ENCODE results near the gene SCIN.
"Not testable (repeated sequence)": the region's sequence is repeated elsewhere in the genome, so short reads cannot be mapped to it uniquely, and the experiment has no call there.

SCIN gene

DNA sequence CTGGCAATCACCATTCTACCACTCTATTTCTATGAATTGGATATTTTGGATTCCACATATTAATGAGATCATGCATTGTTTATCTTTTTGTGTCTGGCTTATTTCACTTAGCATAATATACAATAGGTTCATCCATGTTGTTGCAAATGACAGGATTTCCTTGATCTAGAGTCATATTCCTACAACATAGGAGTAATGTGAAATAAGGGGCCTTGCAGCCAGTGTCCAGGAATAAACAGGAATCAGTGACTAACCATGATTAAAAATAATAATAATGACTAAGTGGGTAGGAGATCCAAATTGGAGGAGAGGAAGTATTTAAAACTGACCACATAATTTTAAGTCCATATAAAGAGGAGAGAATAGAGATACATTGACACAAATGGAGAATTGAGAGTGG is 49.9 kb downstream of the SCIN start:
- DNase-seq, result no peak

DNA sequence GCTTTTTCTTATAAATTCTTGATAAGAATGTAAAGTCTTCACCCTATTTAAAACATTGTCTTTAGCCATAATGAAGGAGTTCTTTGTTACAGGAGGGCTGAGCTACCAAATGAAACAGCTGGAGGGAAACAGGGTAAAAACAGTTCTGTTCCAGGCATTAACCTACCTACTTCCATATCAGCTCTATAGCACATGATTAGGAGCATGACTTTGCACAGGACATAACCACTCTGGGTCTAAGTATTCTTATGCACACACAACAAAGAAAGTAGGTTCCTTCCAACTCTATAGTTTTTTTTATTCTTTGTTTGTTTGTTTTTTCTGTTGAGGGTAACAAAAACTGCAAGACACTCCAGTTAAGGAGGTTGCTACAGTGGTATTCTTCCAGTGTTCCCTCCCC is 52.7 kb downstream of the SCIN start:
- DNase-seq, result no peak

DNA sequence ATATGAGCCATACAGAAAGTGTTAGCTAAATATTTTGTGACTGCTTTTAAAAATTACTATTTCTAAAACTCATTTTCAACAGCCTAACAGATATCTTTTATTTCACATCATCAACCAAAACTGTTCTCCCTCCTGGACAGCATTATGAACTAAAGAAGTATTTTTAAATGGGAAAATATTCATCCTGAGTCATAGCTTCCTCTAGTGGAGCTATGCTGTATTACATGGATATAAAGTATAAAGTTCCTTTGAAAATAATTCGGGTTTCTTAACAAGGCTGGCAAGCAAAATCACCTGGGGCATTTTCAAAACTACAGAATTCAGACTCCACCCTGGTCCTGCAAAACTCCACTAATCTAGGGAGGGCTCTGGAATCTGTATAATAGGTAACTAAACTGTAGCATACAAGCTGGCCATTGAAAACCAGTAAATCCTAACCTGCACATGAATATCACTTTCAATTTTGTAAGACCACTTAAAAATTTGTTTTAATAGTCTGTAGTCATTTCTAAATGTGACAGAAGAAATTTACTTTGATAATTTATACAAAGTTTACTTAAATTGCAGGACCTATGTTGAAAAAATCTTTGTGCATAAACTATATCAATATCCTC is 53.5 kb downstream of the SCIN start:
- DNase-seq, result peak; percentile 36

DNA sequence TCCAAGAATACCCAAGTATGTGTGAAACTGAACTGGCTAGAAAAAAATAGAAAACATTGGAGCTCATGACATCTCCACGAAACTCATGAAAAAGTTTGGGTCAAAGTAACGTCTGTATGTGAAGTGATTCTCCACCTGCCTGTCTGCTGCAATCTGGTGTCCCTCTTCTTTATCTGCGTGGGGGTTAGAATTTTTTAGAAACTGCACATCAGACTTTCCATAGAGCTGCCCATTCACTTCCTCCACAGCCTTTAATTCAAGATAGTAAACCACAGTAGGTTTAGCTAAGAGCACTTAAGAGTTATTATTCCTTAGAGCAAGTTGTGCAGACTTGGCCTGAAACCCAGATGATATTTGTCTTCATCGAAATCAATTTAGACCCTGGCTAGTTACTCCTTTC is 55.3 kb downstream of the SCIN start:
- peak; percentile 21 for DNase-seq

DNA sequence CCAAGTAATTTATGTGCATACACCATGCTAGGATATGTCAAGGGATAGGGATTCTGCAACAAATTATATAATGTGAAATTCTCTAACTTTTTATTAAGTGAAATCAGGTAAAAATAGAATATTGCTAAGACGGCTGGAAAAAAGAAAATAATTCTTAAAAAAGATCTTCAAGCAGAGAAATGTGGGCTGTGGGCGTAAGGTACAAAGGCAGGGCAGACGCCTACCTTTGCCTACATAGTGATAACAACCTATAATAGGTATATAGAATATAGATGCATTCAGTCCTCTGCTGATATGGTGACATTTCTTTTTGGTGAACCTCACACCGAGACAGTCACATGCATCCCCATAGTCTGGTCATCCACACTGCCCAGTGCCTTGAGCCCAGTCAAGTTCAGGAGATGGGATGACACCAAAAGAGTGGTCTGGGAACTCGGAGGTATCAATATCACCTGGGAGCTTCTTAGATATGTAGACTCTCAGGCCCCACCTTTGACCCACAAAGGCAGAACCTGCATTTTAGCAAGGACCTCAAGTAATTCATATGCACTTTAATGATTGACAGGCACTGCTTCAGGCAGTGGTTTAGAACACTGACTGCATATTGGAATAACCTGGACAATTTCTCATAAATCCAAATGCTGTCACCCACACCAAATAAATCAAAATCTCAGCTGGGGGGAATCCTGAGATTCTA is 59.4 kb downstream of the SCIN start:
- DNase-seq, result no peak

DNA sequence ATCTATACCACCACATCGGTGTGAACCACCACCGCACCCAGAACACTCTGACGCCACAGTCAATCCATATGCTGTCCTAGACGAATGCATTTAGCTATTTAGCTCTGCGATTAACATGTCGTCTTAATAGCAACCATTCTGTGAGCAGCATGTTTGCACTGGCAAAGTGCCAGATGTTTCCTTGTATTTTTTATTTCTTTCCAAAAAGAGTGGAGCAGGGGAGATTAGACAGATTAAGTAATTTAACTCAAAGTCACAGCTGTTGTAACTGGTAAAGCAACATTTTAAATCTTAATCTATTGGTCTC is 59.9 kb downstream of the SCIN start:
- no peak for DNase-seq

DNA sequence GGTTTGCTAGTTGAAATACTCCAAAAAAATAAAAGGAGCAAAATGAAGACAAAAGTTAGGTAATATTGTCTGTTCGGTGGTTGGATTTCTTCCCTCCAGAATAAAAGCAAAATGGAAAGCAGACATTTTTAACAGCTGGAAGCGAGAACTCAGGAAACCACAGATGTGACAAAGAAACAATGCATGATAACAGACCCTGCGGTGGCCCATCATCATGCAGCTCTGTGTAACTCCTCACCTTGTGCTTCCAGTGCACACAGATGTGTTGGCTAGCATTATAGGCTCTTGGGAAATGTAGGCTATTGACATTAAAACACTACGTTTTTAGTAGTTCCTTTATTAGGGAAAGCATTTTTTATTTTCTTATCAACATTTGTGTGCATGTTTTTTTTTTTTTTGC is 63.1 kb downstream of the SCIN start:
- peak; percentile 17 for DNase-seq

DNA sequence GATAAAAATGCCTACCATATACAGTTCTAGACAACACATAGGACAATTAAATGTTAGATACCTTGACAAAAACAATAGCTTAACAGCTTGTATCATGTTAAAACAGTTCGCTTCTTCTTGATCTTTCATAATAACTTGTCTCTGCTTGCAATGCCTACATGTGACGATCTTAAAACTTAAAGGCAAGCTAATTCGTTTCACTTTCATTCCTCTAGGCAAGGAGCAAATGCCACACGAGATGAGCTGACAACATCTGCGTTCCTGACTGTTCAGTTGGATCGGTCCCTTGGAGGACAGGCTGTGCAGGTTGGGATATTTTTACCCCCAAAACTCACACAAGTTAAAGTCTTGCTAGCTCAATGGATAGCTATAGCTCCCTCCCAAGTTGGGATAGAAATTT is 65.3 kb downstream of the SCIN start:
- DNase-seq, result peak; percentile 18

DNA sequence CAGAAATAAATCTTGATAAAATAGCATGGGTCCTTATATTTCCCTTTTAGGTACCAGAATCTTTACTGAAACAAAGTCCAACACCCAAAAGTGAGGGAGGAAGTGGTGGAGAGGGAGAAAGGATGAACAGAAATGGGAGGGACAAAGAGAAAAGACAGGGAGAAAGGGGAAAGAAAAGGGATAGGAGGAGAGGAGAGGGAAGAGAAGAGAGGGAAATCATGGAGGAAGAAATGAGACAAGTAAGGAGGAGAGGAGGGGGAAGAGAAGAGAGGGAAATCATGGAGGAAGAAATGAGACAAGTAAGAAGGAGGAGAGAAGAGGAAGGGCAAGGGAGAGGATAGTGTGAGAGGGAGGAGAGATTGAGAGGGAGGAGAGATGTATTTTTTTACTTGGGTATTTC is 66.8 kb downstream of the SCIN start:
- DNase-seq, result no peak

DNA sequence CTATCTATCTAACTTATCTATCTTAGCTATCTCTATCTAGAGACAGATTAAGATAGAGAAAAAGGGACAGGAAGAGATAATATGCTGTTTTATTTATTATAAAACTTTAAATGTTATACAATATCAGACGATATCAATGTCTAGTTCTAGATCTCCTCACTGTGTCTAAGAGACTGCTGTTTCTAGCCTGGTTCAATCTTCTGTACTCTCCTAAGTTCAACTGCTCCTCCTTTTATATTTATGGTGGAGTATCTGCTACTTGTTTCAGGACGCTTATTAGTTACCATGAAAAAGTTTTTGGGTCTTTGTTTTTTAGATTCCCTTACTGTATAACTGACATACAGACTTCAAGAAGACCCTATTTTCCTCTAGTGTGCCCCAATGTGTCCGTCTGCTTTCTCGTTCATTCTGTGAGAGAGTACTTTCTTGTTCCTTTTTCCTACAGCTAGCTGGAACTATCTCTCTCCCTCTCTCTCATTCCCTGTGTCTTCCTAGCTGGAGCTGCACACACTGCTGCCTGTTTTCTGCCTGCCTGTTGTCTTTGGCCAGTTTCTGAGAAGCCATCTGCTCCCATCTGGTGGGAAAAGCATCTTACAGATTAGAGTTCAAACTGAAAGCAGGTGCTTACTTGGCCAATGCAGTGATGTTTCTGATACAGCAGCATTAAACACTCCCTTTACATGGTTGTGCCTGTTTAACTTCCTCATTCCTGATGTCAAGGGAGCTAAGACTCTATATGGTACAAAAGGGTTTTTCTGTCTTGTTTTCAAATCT is 67.5 kb downstream of the SCIN start:
- DNase-seq, result peak; percentile 19

DNA sequence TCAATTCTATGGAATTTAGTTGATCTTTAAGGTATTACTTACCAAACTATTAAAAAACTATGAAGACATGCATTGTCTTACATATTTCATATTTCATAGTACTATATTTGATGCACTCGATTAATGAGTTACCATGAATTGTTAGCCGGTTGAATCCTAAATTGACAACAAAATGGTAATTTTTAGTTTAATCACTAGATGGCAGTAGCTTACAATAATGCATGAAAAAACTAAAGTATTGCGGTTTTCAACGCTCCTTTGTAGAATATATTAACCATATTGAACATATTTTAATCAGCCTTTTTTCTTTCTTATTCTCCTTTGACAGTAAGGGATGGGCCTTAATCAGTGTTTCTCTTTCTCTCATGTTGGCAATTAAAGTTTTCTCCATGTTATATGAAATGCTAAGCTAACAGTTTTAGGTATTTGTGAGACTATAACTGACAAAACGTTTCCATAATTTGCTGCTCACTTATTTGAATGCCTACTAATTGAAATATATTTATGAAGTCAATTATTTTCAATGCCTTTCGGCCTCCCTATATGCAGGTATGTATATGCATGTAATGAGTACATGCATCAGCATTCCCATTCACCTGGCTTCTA is 68.4 kb downstream of the SCIN start:
- peak; percentile 75 for DNase-seq

DNA sequence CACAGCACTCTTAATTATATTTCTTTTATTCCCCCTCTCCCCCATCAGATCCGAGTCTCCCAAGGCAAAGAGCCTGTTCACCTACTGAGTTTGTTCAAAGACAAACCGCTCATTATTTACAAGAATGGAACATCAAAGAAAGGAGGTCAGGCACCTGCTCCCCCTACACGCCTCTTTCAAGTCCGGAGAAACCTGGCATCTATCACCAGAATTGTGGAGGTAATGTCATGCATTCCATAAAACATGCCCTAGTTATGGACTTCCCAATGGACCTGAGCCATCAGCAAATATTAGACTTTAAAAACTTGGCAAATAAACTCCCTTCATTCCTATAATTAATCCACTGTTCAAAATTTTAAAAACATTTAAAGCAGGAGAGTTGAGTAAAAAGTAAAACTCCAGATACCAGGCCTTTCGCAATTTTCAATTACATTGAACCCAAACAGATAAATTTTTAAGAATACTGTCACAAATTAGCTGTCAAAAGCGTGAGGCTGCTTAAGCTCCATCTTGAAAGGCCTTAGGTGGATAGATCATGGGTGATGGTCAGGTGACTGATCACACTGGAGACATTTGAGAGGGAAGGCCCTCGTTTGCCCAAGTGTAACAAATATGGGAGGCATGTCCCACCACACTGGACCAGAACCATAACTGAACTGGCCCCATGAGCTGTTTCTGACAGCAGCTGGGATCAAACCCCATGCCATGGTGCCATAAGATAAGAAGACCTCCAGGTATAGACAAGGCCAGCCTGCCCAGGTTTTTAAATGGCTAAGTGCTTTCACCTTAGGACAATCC is 70.0 kb downstream of the SCIN start:
- DNase-seq, result no peak

DNA sequence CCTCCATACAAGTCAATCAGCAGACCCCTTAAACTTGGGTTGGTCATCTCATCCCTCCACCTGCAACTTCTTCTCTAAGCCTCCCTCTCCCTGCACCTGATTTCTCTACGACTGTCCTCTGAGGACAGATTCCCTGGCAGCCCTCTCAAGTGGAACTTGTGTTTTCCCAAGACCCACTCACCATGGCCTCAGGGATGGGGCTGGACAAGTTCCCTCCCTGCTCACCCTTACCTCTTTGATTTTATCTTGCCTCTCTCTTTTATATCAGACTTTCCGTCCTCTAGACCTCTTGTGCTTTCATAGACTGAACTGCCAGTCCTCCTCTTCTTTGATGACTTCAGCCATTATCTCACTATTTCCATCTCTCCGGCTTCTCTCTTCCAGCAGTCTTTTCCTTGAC is 70.7 kb downstream of the SCIN start:
- no peak for DNase-seq

DNA sequence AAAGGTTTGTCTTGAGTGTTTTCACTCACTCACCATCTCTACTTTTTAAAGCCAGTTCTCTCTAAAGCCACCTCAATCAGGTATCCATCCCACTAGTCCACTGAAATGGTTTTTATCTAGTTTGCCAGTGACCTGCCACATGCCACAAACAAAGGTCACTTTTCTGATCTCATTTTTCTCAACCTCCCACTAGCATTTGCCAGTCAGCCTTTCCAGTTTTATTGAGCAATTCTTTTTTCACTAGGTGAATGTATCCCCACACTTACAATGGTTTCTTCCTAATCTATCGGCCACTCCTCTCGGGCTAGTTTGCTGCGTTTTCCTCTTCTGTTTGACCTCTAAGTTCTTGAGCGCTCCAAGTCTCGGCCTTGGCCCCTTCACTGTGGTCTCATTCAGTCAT is 72.0 kb downstream of the SCIN start:
- DNase-seq, result no peak

DNA sequence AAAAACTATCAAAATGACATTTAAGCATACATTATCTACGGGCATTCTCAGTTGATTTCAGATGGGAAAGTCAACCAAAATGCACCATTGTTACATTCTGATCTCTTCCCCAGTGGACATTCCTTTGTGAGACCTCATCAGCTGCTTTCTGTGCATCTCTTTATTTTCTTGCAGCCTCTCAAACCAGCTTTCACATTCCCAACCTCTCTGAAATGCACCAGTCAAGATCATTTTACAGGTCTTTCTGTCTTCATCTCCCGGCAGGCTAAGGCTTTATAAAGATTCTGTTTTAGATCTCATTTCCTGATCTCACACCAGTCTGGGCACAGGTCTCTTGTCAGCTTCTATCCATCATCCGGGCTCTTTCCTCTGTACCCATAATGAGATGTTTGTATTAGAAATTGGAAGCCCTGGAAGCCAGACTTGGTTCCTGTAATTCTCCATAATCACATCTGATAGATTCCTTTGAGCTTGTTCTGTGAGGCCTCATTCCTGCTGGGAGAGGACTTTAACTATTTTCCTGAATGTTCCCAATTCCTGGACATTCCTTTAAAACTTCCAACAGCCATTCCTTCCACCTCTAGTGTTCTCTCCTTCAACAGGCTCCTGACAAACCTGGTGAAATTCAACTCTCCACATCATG is 72.6 kb downstream of the SCIN start:
- no peak for DNase-seq

DNA sequence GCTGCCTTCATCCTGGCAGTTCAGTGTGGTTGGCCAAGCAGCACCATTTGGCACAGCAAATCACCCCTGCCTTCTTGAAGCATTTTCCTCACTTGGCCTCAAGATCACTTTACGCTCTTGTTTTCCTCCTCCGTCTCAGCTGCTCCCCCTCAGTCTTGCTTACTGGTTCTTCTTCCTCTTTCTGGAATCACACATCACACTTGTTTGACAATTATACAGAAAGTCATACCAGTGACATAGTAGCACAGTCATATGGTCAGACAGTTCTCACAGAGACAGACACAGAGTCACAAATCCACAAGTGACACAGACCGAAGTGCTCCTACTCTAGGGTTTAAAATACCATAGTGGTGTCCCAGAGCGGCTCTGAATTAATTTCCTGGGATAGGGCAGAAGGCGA is 73.1 kb downstream of the SCIN start:
- no peak for DNase-seq

DNA sequence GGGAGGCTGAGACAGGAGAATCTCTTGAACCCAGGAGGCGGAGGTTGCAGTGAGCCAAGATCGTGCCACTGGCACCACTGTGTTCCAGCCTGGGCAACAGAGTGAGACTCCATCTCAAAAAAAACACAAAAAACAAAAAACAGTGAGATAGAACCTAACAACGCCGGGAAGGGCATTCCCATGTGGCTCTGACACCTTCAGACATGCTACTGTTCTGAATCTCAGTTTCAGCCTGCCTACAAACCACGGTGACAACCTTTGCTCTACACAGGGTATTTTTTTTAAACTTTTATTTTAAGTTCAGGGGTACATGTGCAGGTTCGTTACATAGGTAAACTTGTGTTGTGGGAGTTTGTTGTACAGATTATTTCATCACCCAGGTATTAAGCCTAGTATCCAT is 74.7 kb downstream of the SCIN start:
- not testable (repeated sequence) for DNase-seq

DNA sequence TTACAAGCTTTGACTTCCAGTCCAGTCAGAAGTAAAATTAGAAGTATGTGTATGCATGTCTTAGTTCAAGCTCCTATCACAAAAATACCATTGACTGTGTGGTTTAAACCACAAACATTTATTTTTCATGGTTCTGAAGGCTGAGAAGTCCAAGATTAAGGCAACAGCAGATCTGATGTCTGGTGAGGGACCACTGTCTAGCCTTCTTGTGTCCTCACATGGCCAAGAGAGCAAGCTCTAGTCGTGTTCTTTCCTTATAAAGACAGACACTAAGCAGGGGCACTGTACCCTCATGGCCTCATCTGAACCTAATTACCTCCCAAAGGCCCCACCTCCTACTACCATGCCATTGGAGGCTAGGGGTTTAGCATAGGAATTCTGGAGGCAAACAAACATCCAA is 75.6 kb downstream of the SCIN start:
- DNase-seq, result peak; percentile 35

DNA sequence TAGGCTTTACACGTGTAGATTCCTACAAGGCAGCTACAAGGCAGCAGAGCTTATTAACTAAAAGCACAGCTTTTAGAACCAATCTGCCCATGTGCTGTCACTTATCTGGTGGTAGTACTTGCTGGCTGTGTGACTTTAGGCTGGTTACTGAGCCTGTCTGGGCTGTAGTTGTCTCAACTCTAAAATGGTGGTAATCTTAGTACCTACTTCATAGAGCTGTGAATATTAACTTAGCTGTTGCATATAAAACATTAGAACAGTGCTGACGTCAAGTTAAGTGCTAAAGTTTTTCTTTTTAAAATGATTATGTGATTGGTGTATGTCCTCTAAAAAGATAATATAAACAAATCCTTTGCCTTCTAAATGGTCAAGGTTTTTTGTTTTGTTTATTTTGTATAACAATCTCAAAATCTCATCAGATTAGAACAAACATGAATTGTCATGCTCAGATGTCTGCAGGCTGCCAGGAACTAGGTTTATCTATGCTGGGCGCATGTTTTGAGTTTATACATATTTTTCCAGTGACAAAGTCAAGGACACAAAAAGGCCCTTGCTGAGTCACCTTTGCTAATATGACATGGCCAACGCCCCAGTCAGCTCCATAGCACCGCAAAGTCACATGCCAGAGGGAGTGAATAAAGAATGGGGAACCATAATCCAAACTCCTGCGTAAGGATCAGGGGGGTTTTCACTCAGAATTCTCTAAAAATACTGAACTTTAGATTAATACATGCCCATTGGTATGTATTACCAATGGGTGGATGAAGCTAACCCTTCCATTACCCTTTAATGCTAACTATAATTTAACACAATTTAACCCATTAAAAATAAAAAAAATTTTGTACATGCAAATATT is 77.1 kb downstream of the SCIN start:
- DNase-seq, result peak; percentile 53

DNA sequence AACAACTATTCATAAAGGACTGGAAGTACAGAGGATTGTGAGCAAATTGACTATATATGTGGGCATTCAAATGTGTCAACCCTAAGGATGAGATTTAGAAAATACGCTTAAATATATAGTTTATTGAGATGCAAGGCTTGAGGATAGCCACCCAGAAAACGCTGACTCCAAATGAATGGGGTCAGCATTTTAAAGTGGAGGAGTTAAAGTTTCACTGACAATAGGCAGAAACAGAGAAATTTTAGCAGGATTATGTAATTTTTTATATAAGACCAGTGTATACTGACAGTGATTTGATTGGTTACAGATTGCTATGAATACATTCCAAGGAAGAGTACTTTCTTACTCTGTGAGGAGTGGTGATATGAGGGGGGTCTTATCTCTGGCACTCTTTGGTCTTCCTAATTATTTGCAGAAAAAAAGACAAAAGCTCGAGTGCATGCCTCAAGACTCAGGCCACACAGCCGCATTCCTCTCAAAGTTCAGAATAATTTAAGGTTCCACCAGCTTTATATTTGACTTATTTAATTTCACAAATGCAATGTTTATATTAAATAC is 78.3 kb downstream of the SCIN start:
- DNase-seq, result no peak

DNA sequence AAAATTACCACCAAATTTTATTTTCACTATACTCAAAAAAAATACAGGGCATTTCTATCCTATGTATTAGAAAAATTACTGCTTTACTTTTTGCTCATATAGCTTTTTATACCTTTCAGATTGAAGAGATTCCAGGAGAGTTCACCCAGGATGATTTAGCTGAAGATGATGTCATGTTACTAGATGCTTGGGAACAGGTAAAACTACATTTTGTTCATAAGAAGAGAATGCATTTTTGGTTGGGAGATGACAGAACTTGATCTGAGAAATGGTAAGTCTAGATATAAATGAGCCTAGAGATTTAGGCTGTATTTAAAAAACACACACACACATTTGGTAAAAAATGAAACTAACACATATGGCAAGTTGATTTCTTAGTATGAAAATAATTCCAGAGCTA is 78.8 kb downstream of the SCIN start:
- no peak for DNase-seq

Data from hematopoietic multipotent progenitor cell treated with erythropoietin and hydrocortisone succinate and interleukin-3 and kit ligand, for 8 days (in vitro differentiated cells).